Measurements from ENCODE around the gene INPP4B.
"Not testable (repeated sequence)": the region's sequence is repeated elsewhere in the genome, so short reads cannot be mapped to it uniquely, and the experiment has no call there.

The INPP4B gene

GRCh38 chr4:142812091-142812490, 34.0 kb downstream of the INPP4B start:
- no peak for TF ChIP-seq CTCF (IDR thresholded peaks at IDR 0.05; ENCODE audit: low read depth, low read length)
- TF ChIP-seq POLR2A (IDR thresholded peaks at IDR 0.05; ENCODE audit: extremely low read depth, insufficient read length): no peak
- TF ChIP-seq, protein P1, sequence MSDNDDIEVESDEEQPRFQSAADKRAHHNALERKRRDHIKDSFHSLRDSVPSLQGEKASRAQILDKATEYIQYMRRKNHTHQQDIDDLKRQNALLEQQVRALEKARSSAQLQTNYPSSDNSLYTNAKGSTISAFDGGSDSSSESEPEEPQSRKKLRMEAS (IDR thresholded peaks at IDR 0.05; ENCODE audit: low read depth, low read length): no peak
- no peak for TF ChIP-seq MYC (IDR thresholded peaks at IDR 0.05; ENCODE audit: low read depth, low read length)
- no peak for DNase-seq (ENCODE audit: low read depth)
- H3K4me3 ChIP-seq (ENCODE audit: low read depth, low read length): no peak overlapping the region

GRCh38 chr4:142811034-142811433, 35.1 kb downstream of the INPP4B start:
- DNase-seq (ENCODE audit: low read depth): no peak
- TF ChIP-seq, protein P1 (IDR thresholded peaks at IDR 0.05; ENCODE audit: low read depth, low read length): no peak
- TF ChIP-seq MYC (IDR thresholded peaks at IDR 0.05; ENCODE audit: low read depth, low read length) (no peak), POLR2A (IDR thresholded peaks at IDR 0.05; ENCODE audit: extremely low read depth, insufficient read length) (no peak), CTCF (IDR thresholded peaks at IDR 0.05; ENCODE audit: low read depth, low read length) (no peak)
- H3K4me3 ChIP-seq (ENCODE audit: low read depth, low read length): no peak overlapping the region

DNA sequence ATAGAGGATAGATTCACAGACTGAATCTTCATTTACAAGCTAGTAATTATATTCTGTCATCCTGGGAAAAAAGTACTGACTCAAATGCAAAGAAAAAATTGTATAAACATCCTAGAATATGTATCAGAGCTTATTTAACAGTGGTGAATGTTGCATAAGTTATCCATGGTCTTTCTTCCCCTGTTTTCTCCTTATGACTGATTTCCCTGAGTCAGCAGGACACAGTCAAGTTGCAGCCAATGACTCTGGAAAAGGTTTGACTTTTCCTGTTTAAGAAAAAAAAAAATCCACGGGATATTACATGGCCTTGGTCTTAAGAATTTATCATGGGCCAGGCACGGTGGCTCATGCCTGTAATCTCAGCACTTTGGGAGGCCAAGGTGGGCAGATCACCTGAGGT, 36.5 kb downstream of the INPP4B start:
- no peak overlapping the region for H3K4me3 ChIP-seq (ENCODE audit: low read depth, low read length)
- DNase-seq (ENCODE audit: low read depth): no peak
- TF ChIP-seq, protein P1 (IDR thresholded peaks at IDR 0.05; ENCODE audit: low read depth, low read length): no peak
- TF ChIP-seq CTCF (IDR thresholded peaks at IDR 0.05; ENCODE audit: low read depth, low read length) (no peak), POLR2A (IDR thresholded peaks at IDR 0.05; ENCODE audit: extremely low read depth, insufficient read length) (no peak), MYC (IDR thresholded peaks at IDR 0.05; ENCODE audit: low read depth, low read length) (no peak)

GRCh38 chr4:142803879-142804278, 42.2 kb downstream of the INPP4B start:
- not testable (repeated sequence) for H3K4me3 ChIP-seq (ENCODE audit: low read depth, low read length); DNase-seq (ENCODE audit: low read depth)

DNA sequence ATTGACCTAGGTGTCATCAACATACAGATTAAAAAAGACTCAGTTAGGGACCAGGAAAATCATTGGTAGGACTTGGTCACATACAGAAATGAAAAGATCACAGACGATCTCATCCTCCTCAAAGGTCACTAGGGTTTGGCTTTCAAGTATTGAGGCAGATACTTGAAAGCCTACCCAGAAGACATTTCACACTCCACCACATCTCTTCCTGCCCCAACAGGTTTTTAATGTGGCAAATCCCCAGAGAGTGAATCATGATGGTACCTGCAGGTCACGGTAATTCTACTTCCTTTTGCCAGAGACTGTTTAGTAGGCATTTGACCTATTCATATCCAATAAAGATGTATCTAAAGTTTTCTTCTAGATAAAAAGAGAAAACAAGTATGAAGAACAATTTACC, 44.1 kb downstream of the INPP4B start:
- no peak overlapping the region for H3K4me3 ChIP-seq (ENCODE audit: low read depth, low read length)
- no peak for DNase-seq (ENCODE audit: low read depth)
- no peak for TF ChIP-seq POLR2A (IDR thresholded peaks at IDR 0.05; ENCODE audit: extremely low read depth, insufficient read length)
- TF ChIP-seq, protein P1 (IDR thresholded peaks at IDR 0.05; ENCODE audit: low read depth, low read length): no peak
- TF ChIP-seq MYC (IDR thresholded peaks at IDR 0.05; ENCODE audit: low read depth, low read length): no peak
- no peak for TF ChIP-seq CTCF (IDR thresholded peaks at IDR 0.05; ENCODE audit: low read depth, low read length)

- no peak overlapping the region for H3K4me3 ChIP-seq (ENCODE audit: low read depth, low read length)
- DNase-seq (ENCODE audit: low read depth): no peak
Measured at GRCh38 chr4:142781114-142781513, 65.0 kb downstream of the INPP4B start.

More at GRCh38 chr4:142781114-142781513, 65.0 kb downstream of the INPP4B start:
- TF ChIP-seq CTCF (IDR thresholded peaks at IDR 0.05; ENCODE audit: low read depth, low read length) (no peak), POLR2A (IDR thresholded peaks at IDR 0.05; ENCODE audit: extremely low read depth, insufficient read length) (no peak), MYC (IDR thresholded peaks at IDR 0.05; ENCODE audit: low read depth, low read length) (no peak)
- TF ChIP-seq, protein P1 (IDR thresholded peaks at IDR 0.05; ENCODE audit: low read depth, low read length): no peak

Measured in NB4 (cell line).